CD14-positive monocyte (primary cell): Measurements from ENCODE around the gene RAD23A. TPM values are rescaled to one million over a fixed set of nuclear protein-coding genes. Genes with fewer than 3 reads are reported as not detected.

Source experiments
- DNase-seq, 3 donors: peaks; one replicate each; pipeline ENCODE4 v3.0.0-alpha.2; 2011 to 2022
- H2AFZ ChIP-seq: 2 replicates; pipeline ENCODE4 v1.6.0; 2012; ENCODE audit warnings: mild to moderate bottlenecking, low read depth, low read length, inconsistent platforms; ENCODE audit not compliant: insufficient read depth, poor library complexity, severe bottlenecking
- H3K27ac ChIP-seq, 2 donors: 1 replicate in 1 of 2; 2 replicates in 1 of 2; pipeline ENCODE4 v1.5.1; 2012 to 2013; ENCODE audit warnings: low read length in 2 of 2, control low read depth in 1 of 2, inconsistent platforms in 1 of 2, low read depth in 1 of 2, mild to moderate bottlenecking in 1 of 2
- H3K27me3 ChIP-seq, 2 donors: one replicate each; pipeline versions ENCODE4 v1.6.0 to v1.6.1; 2011 to 2013; ENCODE audit warnings: low read length in 2 of 2; ENCODE audit not compliant: control insufficient read depth in 2 of 2, insufficient read depth in 2 of 2
- H3K36me3 ChIP-seq, 2 donors: replicated peaks in 1 of 2; 1 replicate in 1 of 2; 2 replicates in 1 of 2; pipeline versions ENCODE4 v1.5.1 to v1.6.1; 2012 to 2013; ENCODE audit warnings: low read length in 2 of 2, control low read depth in 1 of 2, inconsistent platforms in 1 of 2, mild to moderate bottlenecking in 1 of 2; ENCODE audit not compliant: insufficient read depth in 2 of 2, control insufficient read depth in 1 of 2
- H3K4me1 ChIP-seq, 2 donors: 1 replicate in 1 of 2; 2 replicates in 1 of 2; pipeline versions ENCODE4 v1.5.1 to v1.6.1; 2012 to 2013; ENCODE audit warnings: low read length in 2 of 2, control low read depth in 1 of 2, inconsistent platforms in 1 of 2, mild to moderate bottlenecking in 1 of 2, moderate library complexity in 1 of 2; ENCODE audit not compliant: insufficient read depth in 2 of 2, control insufficient read depth in 1 of 2
- H3K4me2 ChIP-seq: replicated peaks from 2 replicates; pipeline ENCODE3; 2012; ENCODE audit warnings: low read length, moderate library complexity, mild to moderate bottlenecking; ENCODE audit not compliant: poor library complexity, severe bottlenecking; ENCODE audit errors: extremely low read depth
- H3K4me3 ChIP-seq, 3 experiments: fragments of 200-600 bp in 1 of 3; sonication (generic) in 1 of 3; replicated peaks in 1 of 3; 1 replicate in 2 of 3; 2 replicates in 1 of 3; pipeline ENCODE4 v1.5.1; 2011 to 2013; ENCODE audit warnings: low read length in 3 of 3, mild to moderate bottlenecking in 3 of 3, control low read depth in 2 of 3, low read depth in 2 of 3, inconsistent platforms in 1 of 3, moderate library complexity in 1 of 3
- H3K79me2 ChIP-seq: 2 replicates; pipeline ENCODE4 v1.6.0; 2012; ENCODE audit warnings: mild to moderate bottlenecking, control low read depth, inconsistent platforms, low read length, moderate library complexity; ENCODE audit not compliant: insufficient read depth
- H3K9ac ChIP-seq: 2 replicates; pipeline ENCODE4 v1.6.0; 2017; ENCODE audit warnings: low read length, mild to moderate bottlenecking; ENCODE audit not compliant: insufficient read depth, poor library complexity, severe bottlenecking
- H3K9me3 ChIP-seq, 2 donors: replicated peaks in 1 of 2; 1 replicate in 1 of 2; 2 replicates in 1 of 2; pipeline versions ENCODE4 v1.5.1 to v1.6.1; 2012 to 2013; ENCODE audit warnings: low read length in 2 of 2, control low read depth in 1 of 2; ENCODE audit not compliant: control insufficient read depth in 1 of 2, insufficient read depth in 1 of 2
- H4K20me1 ChIP-seq: 2 replicates; pipeline ENCODE4 v1.6.0; 2012; ENCODE audit warnings: mild to moderate bottlenecking, low read length, control low read depth, moderate library complexity; ENCODE audit not compliant: insufficient read depth
- H3K27ac Mint-ChIP-seq, 7 donors: one replicate each; pipeline ENCODE4 v1.8.0; 2020; ENCODE audit warnings: mild to moderate bottlenecking in 7 of 7, mixed read lengths in 7 of 7, moderate library complexity in 6 of 7, inconsistent platforms in 2 of 7
- H3K27me3 Mint-ChIP-seq, 3 donors: one replicate each; pipeline ENCODE4 v1.8.0; 2021 to 2022; ENCODE audit warnings: low read depth in 3 of 3, mild to moderate bottlenecking in 3 of 3, mixed read lengths in 3 of 3, moderate library complexity in 3 of 3, inconsistent platforms in 1 of 3
- H3K36me3 Mint-ChIP-seq, 2 donors: one replicate each; pipeline ENCODE4 v1.8.0; 2020; ENCODE audit warnings: mixed read lengths in 2 of 2, inconsistent platforms in 1 of 2, mild to moderate bottlenecking in 1 of 2
- H3K4me1 Mint-ChIP-seq: one replicate; pipeline ENCODE4 v1.8.0; 2020; ENCODE audit warnings: mild to moderate bottlenecking, mixed read lengths
- H3K4me3 Mint-ChIP-seq, 2 donors: one replicate each; pipeline ENCODE4 v1.8.0; 2020; ENCODE audit warnings: mild to moderate bottlenecking in 2 of 2, mixed read lengths in 2 of 2, moderate library complexity in 1 of 2
- H3K9me3 Mint-ChIP-seq, 7 donors: one replicate each; pipeline ENCODE4 v1.8.0; 2020 to 2022; ENCODE audit warnings: mixed read lengths in 7 of 7, mild to moderate bottlenecking in 6 of 7, moderate library complexity in 6 of 7, inconsistent platforms in 2 of 7
- WGBS: methylation state at CpG from one replicate; pipeline ENCODE4 v1.1.5; 2013; ENCODE audit warnings: missing lambda C conversion rate; ENCODE audit not compliant: insufficient coverage; 5-methylcytosine and 5-hydroxymethylcytosine counted together
- intact Hi-C, 2 donors: fragments of 100-400 bp; cut with micrococcal nuclease; formaldehyde crosslinking; loops; one replicate each; pipeline versions ENCODE4 v1.15.0 to v1.15.1; 2023
- polyA plus RNA-seq, 3 donors: library from polyadenylated mRNA; depleted of rRNA in 1 of 3; unstranded in 2 of 3; stranded (reverse) in 1 of 3; fragments of 300-500 nt in 2 of 3; fragments of >200 nt in 1 of 3; fragmentation: Illumina TruSeq in 2 of 3; gene quantifications; 1 replicate in 2 of 3; 2 replicates in 1 of 3; pipeline ENCODE4 v1.2.3, GENCODE V29; 2012 to 2021
- TF ChIP-seq, protein P1 (sequence below): fragments of 200-600 bp; IDR thresholded peaks from one replicate; pipeline ENCODE4 v1.8.0; 2022; ENCODE audit warnings: antibody characterized with exemption, mild to moderate bottlenecking

The RAD23A gene
- polyA plus RNA-seq, 3 donors: 45.5 to 88.0 (median 55.3) TPM

DNA sequence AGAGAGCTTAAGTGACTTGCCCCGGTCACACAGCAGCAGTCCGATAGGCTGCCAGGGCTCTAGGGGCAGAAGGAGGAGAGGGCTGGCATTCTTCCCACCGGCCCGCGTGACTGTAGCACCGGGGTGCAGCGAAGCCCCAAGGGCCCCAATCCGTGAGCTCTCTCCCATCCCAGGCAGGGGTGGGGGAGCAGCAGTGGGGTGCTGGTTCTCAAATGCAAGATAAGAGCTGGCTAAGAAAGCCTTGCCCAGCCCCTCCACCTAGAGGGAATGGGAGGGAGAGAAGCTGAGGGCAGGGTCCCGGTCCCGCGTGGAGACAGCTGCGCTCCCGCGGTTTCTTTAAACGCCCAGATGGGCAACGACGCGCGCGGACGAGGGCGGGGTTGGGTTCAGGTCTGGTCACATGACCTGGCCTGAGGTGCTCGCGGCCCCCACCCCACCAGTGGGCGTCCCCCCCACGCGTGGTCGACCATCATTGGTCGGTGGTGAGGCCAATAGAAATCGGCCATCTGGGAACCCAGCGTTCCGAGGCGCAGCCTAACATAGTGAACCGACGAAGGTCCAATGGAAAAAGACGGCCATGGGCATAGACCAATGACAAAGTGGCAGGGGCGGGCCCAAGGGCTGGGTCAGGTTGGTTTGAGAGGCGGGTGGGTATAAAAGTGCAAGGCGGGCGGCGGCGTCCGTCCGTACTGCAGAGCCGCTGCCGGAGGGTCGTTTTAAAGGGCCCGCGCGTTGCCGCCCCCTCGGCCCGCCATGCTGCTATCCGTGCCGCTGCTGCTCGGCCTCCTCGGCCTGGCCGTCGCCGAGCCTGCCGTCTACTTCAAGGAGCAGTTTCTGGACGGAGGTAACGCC is 7.5 kb upstream of the RAD23A start, which contains the start of gene CALR:
Gene CALR, plus strand, starts transcription at position 683 of the 852 bp plus-strand sequence. Its CDS starts 71 bp downstream, at position 754.
- no peaks in the 10 kb centered on the region for H3K27me3 ChIP-seq
- H3K9ac ChIP-seq: peak within 1 kb of the TSS; percentile 100
- DNase-seq: peak; percentile 99 to 100 (median 100)
- H3K79me2 ChIP-seq: peaks cover 58% of the 10 kb centered on the region
- no peaks in the 10 kb centered on the region for H3K9me3 ChIP-seq
- H3K4me2 ChIP-seq: peak within 1 kb of the TSS; percentile 94
- peaks cover 34 to 38% of the 10 kb centered on the region in 2 donors for H3K36me3 Mint-ChIP-seq
- TF ChIP-seq, protein P1, sequence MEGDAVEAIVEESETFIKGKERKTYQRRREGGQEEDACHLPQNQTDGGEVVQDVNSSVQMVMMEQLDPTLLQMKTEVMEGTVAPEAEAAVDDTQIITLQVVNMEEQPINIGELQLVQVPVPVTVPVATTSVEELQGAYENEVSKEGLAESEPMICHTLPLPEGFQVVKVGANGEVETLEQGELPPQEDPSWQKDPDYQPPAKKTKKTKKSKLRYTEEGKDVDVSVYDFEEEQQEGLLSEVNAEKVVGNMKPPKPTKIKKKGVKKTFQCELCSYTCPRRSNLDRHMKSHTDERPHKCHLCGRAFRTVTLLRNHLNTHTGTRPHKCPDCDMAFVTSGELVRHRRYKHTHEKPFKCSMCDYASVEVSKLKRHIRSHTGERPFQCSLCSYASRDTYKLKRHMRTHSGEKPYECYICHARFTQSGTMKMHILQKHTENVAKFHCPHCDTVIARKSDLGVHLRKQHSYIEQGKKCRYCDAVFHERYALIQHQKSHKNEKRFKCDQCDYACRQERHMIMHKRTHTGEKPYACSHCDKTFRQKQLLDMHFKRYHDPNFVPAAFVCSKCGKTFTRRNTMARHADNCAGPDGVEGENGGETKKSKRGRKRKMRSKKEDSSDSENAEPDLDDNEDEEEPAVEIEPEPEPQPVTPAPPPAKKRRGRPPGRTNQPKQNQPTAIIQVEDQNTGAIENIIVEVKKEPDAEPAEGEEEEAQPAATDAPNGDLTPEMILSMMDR: no peak
- H3K36me3 ChIP-seq: peaks cover 22 to 34% of the 10 kb centered on the region in 2 donors
- peaks cover 47 to 64% of the 10 kb centered on the region in 2 donors for H3K4me1 ChIP-seq
- peak within 1 kb of the TSS; percentile 85 for H2AFZ ChIP-seq
- H3K27me3 Mint-ChIP-seq: peaks cover 0 to 2% (median 1%) of the 10 kb centered on the region in 3 donors
- intact Hi-C loops: loop anchor here (5.0 to 10.0 kb wide), 2 partner anchors 53 to 146 kb away; partner anchors contain the start of genes DNASE2 (in 1 of the 2), JUNB (in 1 of the 2) and KLF1 (in 1 of the 2)
- no peaks in the 10 kb centered on the region for H3K9me3 Mint-ChIP-seq
- peak within 1 kb of the TSS; percentile 97 to 99 for H3K4me3 Mint-ChIP-seq
- peak within 1 kb of the TSS; percentile 77 to 100 (median 77) for H3K4me3 ChIP-seq
- WGBS: under 1% methylated on average over 59 of the region's 63 CpGs
- H3K27ac Mint-ChIP-seq: peak within 1 kb of the TSS; percentile 91 to 97 (median 96)
- H3K27ac ChIP-seq: peak within 1 kb of the TSS; percentile 82 to 98
- peaks cover 46% of the 10 kb centered on the region for H4K20me1 ChIP-seq
- peaks cover 53% of the 10 kb centered on the region for H3K4me1 Mint-ChIP-seq

DNA sequence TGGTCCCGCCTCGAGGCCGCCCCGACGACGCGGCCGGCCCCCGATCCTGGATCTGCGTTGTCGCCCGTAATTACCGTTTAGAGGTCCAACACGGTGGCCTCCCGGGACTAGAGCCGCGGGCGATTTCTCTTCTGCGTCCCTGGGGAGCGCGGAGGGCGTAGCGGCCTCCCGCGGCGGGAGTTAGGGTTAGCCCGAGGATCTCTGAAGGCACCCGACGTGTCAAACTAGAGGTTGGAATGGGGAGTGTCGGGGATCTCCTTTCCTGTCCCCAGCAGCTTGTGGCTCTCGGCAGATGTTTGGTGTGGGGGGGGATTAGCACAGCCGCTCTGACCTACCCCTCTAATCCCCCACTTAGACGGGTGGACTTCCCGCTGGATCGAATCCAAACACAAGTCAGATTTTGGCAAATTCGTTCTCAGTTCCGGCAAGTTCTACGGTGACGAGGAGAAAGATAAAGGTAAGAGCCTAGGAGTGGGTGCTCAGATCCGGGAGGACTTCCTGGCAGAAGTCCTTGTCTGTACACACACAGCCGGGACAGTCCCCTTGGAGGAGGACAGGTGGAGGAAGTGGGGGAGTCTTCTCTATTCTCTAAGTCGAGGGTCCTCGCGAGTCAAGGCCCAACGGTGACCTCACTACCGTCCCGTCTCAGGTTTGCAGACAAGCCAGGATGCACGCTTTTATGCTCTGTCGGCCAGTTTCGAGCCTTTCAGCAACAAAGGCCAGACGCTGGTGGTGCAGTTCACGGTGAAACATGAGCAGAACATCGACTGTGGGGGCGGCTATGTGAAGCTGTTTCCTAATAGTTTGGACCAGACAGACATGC is 6.7 kb upstream of the RAD23A start:
- H3K9me3 ChIP-seq: no peaks in the 10 kb centered on the region
- WGBS: under 1% methylated on average over 44 of the region's 54 CpGs
- Mint-ChIP-seq H3K4me1 (peaks cover 56% of the 10 kb centered on the region), H3K4me3 (peak overlapping the region; percentile 97 to 99), H3K27ac (peak overlapping the region; percentile 91 to 97 (median 96)), H3K27me3 (peaks cover 0 to 2% (median 1%) of the 10 kb centered on the region in 3 donors), H3K36me3 (peaks cover 42 to 46% of the 10 kb centered on the region in 2 donors), H3K9me3 (no peaks in the 10 kb centered on the region)
- no peak overlapping the region for H2AFZ ChIP-seq
- peak overlapping the region; percentile 100 for H3K9ac ChIP-seq
- peak overlapping the region; percentile 77 to 100 (median 77) for H3K4me3 ChIP-seq
- H4K20me1 ChIP-seq: peaks cover 55% of the 10 kb centered on the region
- DNase-seq: peak; percentile 20 to 50 (median 50)
- H3K4me2 ChIP-seq: peak overlapping the region; percentile 94
- H3K79me2 ChIP-seq: peaks cover 59% of the 10 kb centered on the region
- intact Hi-C loops: loop anchor here (5.0 to 10.0 kb wide), 2 partner anchors 54 to 147 kb away; partner anchors contain the start of genes DNASE2 (in 1 of the 2), JUNB (in 1 of the 2) and KLF1 (in 1 of the 2)
- H3K36me3 ChIP-seq: peaks cover 28 to 43% of the 10 kb centered on the region in 2 donors
- peaks cover 44 to 66% of the 10 kb centered on the region in 2 donors for H3K4me1 ChIP-seq
- TF ChIP-seq, protein P1: no peak
- H3K27ac ChIP-seq: peak overlapping the region; percentile 68 to 98
- no peaks in the 10 kb centered on the region for H3K27me3 ChIP-seq
